ENCODE data around the gene DHX36. TPM values are rescaled to one million over a fixed set of nuclear protein-coding genes. Genes with fewer than 3 reads are reported as not detected.

The DHX36 gene
- total and polyA plus RNA-seq, 3 donors from 2014 or later: 85.5 to 138 (median 97.9) TPM

DNA sequence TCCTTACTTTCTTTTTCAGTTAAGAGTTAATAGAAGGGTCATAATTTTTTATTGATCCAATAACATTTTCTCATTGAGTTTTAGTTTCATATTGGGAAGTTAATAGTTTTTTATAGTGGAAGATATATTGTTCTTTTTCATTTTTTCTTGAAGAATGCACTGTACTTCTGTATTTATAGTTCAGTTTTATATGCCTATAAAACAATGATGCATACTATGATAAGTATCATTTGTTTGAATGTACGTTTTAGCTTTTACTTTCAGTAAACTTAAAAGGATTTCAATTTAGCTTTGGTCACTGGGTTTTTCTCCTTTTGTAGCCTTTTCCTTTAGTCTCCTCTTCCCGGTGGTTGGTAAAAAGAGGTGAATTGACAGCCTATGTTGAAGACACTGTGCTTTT lies 98.8 kb downstream of the DHX36 start:
- WGBS, 2 donors: 87 to 88% methylated on average over 2 of the region's 2 CpGs
- no peaks in the 10 kb centered on the region for H3K27me3 ChIP-seq
- H3K4me1 ChIP-seq: no peaks in the 10 kb centered on the region
- no peaks in the 10 kb centered on the region for H3K9me3 ChIP-seq
- intact Hi-C loops (cut with DNase I; ENCODE audit: low total_unique reads): no loop called here
- TF ChIP-seq, protein P1, sequence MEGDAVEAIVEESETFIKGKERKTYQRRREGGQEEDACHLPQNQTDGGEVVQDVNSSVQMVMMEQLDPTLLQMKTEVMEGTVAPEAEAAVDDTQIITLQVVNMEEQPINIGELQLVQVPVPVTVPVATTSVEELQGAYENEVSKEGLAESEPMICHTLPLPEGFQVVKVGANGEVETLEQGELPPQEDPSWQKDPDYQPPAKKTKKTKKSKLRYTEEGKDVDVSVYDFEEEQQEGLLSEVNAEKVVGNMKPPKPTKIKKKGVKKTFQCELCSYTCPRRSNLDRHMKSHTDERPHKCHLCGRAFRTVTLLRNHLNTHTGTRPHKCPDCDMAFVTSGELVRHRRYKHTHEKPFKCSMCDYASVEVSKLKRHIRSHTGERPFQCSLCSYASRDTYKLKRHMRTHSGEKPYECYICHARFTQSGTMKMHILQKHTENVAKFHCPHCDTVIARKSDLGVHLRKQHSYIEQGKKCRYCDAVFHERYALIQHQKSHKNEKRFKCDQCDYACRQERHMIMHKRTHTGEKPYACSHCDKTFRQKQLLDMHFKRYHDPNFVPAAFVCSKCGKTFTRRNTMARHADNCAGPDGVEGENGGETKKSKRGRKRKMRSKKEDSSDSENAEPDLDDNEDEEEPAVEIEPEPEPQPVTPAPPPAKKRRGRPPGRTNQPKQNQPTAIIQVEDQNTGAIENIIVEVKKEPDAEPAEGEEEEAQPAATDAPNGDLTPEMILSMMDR (IDR thresholded peaks at IDR 0.05): no peak
- TF ChIP-seq POLR2A (IDR thresholded peaks at IDR 0.05): no peak
- H3K36me3 ChIP-seq (ENCODE audit: low read depth, missing control alignments): no peaks in the 10 kb centered on the region
- no peak overlapping the region for H3K4me3 ChIP-seq
- H3K27ac ChIP-seq: no peak overlapping the region
- no peak for DNase-seq

DNA sequence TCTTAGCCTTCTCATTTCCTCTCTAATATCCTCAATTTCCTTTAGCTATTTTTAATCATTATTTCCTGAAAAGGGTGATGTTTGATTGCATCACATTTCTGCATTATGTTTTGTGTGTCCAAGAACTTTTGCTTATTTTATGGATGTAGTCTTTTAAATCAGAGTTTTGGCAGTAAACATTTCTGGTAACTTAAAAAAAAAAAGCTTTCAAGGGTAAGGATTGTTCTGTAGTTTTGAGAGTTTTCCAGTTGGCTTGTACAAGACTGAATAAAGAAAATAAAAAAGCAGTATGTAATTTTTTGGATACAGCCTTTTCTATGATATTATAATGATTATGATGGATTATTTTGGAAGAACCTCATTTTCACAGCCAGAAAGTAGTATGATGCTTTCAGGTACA lies 99.4 kb downstream of the DHX36 start:
- Histone ChIP-seq H3K9me3 (no peaks in the 10 kb centered on the region), H3K36me3 (ENCODE audit: low read depth, missing control alignments) (no peaks in the 10 kb centered on the region), H3K27me3 (no peaks in the 10 kb centered on the region), H3K4me1 (no peaks in the 10 kb centered on the region), H3K27ac (no peak overlapping the region), H3K4me3 (no peak overlapping the region)
- intact Hi-C loops (cut with DNase I; ENCODE audit: low total_unique reads): no loop called here
- DNase-seq: no peak
- TF ChIP-seq, protein P1 (IDR thresholded peaks at IDR 0.05): no peak
- no peak for TF ChIP-seq POLR2A (IDR thresholded peaks at IDR 0.05)

- TF ChIP-seq, protein P1 (IDR thresholded peaks at IDR 0.05): no peak
- no peak for TF ChIP-seq POLR2A (IDR thresholded peaks at IDR 0.05)
- Histone ChIP-seq H3K9me3 (no peaks in the 10 kb centered on the region), H3K4me1 (no peaks in the 10 kb centered on the region), H3K36me3 (ENCODE audit: low read depth, missing control alignments) (no peaks in the 10 kb centered on the region), H3K27ac (no peak overlapping the region), H3K27me3 (no peaks in the 10 kb centered on the region), H3K4me3 (no peak overlapping the region)
- 52 to 67% methylated on average over 6 of the region's 6 CpGs for WGBS, 2 donors
- intact Hi-C loops (cut with DNase I; ENCODE audit: low total_unique reads): no loop called here
- DNase-seq: no peak
These were observed 99.9 kb downstream of the DHX36 start for GRCh38 chr3:154224366-154224765.

- TF ChIP-seq, protein P1 (IDR thresholded peaks at IDR 0.05): no peak
- TF ChIP-seq POLR2A (IDR thresholded peaks at IDR 0.05): no peak
- no peak for DNase-seq
- H3K36me3 ChIP-seq (ENCODE audit: low read depth, missing control alignments): no peaks in the 10 kb centered on the region
- H3K9me3 ChIP-seq: no peaks in the 10 kb centered on the region
- H3K4me3 ChIP-seq: no peak overlapping the region
- H3K27me3 ChIP-seq: no peaks in the 10 kb centered on the region
- intact Hi-C loops (cut with DNase I; ENCODE audit: low total_unique reads): no loop called here
- H3K4me1 ChIP-seq: no peaks in the 10 kb centered on the region
- H3K27ac ChIP-seq: no peak overlapping the region
These were observed 100.8 kb downstream of the DHX36 start for GRCh38 chr3:154223519-154223918.

Small RNA genes lying within 50 kb of the gene (small RNA-seq; reads per million reads assigned to genes)
- 0 reads per million in 2 donors for gene RF01210

Other genes with a start within 250 kb of the DHX36 start
- 10 to 100 TPM; 24.8 to 33.0 TPM for gene ARHGEF26, start 203.1 kb downstream of the DHX36 start, total RNA-seq
- 14.7 TPM for gene ARHGEF26, start 203.1 kb downstream of the DHX36 start, polyA plus RNA-seq (ENCODE audit: insufficient read depth, low read depth, low replicate concordance)
- under 1 TPM; 0.31 to 0.37 TPM for gene GPR149, start 105.7 kb upstream of the DHX36 start, total RNA-seq
- 0.61 TPM for gene GPR149, start 105.7 kb upstream of the DHX36 start, polyA plus RNA-seq (ENCODE audit: insufficient read depth, low read depth, low replicate concordance)